Measurements from ENCODE around the gene PSMG3. TPM values are rescaled to one million over a fixed set of nuclear protein-coding genes. Genes with fewer than 3 reads are reported as not detected.
A peak's percentile ranks its signal among the peaks of the same experiment; 100 is the strongest.

The PSMG3 gene
- total RNA-seq, 1 donor from 2014 or later: 56.6 TPM

DNA sequence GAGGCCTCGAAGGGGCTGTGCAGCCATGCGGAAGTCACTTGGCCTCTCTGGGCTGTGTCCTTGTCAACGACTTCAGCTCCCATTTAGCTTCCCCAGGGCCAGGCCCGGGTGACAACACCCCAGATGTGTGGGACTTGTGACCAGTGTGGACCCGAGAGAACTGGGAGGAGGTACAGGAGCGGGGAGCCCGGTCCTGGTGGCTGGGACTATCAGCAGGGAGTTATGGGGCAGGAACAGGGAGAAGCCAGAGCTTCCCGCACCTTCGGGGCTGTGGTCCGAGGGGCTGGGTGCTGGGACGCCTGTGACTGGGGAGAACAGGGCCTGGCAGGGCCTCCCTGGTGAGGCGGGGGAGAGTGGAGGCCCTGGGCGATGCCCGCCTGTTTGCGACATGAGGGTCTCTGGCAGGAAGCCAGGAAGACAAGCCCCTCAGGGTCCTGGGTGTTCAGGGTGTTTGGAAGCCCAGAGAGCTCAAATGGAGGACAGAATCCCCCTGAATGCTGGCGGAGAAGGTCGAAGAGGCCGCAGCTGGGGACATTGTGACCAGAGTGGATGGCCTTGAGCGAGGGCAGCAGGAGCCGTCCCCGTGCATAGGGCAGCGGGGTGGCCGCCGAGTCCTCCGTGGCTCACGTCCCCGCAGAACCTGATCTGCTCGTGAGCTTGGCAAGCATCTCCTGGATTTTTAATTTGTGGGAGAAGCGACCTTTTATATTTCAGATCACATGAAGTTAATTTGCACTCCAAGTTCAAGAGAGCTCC is 30.0 kb upstream of the PSMG3 start:
- no peak for DNase-seq
- Mint-ChIP-seq H3K27me3 (ENCODE audit: unreplicated experiment) (peaks cover 7% of the 10 kb centered on the region), H3K4me3 (ENCODE audit: unreplicated experiment) (no peak overlapping the region), H3K36me3 (ENCODE audit: unreplicated experiment) (peaks cover 4% of the 10 kb centered on the region), H3K4me1 (ENCODE audit: low read depth, unreplicated experiment) (peaks cover 17% of the 10 kb centered on the region), H3K27ac (ENCODE audit: unreplicated experiment) (no peak overlapping the region), H3K9me3 (ENCODE audit: unreplicated experiment) (peaks cover 12% of the 10 kb centered on the region)
- TF ChIP-seq, protein P1, sequence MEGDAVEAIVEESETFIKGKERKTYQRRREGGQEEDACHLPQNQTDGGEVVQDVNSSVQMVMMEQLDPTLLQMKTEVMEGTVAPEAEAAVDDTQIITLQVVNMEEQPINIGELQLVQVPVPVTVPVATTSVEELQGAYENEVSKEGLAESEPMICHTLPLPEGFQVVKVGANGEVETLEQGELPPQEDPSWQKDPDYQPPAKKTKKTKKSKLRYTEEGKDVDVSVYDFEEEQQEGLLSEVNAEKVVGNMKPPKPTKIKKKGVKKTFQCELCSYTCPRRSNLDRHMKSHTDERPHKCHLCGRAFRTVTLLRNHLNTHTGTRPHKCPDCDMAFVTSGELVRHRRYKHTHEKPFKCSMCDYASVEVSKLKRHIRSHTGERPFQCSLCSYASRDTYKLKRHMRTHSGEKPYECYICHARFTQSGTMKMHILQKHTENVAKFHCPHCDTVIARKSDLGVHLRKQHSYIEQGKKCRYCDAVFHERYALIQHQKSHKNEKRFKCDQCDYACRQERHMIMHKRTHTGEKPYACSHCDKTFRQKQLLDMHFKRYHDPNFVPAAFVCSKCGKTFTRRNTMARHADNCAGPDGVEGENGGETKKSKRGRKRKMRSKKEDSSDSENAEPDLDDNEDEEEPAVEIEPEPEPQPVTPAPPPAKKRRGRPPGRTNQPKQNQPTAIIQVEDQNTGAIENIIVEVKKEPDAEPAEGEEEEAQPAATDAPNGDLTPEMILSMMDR (IDR thresholded peaks at IDR 0.05; ENCODE audit: partially characterized antibody, unreplicated experiment): no peak

DNA sequence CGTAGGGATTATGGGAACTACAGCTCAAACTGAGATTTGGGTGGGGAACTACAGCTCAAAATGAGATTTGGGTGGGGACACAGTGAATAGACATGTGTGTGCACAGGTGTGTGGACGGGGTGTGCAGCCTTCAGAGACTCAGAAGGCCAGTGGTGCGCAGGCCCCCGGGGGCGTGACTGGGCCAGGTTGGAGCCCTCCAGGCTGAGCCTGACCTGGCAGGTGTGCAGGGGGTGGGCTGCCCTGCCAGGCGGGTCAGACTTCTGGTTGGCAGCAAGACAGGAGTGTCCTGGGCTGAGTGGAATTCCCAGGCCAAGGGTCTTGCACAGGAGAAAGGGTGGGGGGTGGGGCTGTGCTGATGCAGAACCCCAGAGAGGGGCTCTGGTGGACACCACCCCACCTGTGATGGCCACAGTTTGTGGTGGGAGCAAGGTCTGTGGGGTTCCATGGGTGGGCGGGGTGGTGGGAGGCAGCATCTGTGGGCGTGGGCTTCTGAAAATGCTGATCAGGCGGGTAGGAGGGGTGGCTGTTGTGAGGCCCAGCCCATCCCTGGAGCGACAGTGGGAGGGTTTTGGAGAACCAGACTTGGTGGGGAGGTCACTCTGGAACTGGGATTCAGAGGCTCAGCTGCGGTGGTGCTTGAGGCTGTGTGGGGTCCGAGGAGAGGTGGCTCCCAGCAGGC is 29.3 kb upstream of the PSMG3 start:
- H3K27ac Mint-ChIP-seq (ENCODE audit: unreplicated experiment): no peak overlapping the region
- DNase-seq: no peak
- H3K27me3 Mint-ChIP-seq (ENCODE audit: unreplicated experiment): peaks cover 7% of the 10 kb centered on the region
- no peak overlapping the region for H3K4me3 Mint-ChIP-seq (ENCODE audit: unreplicated experiment)
- H3K4me1 Mint-ChIP-seq (ENCODE audit: low read depth, unreplicated experiment): peaks cover 13% of the 10 kb centered on the region
- TF ChIP-seq, protein P1 (IDR thresholded peaks at IDR 0.05; ENCODE audit: partially characterized antibody, unreplicated experiment): no peak
- peaks cover 12% of the 10 kb centered on the region for H3K9me3 Mint-ChIP-seq (ENCODE audit: unreplicated experiment)
- peaks cover 4% of the 10 kb centered on the region for H3K36me3 Mint-ChIP-seq (ENCODE audit: unreplicated experiment)

DNA sequence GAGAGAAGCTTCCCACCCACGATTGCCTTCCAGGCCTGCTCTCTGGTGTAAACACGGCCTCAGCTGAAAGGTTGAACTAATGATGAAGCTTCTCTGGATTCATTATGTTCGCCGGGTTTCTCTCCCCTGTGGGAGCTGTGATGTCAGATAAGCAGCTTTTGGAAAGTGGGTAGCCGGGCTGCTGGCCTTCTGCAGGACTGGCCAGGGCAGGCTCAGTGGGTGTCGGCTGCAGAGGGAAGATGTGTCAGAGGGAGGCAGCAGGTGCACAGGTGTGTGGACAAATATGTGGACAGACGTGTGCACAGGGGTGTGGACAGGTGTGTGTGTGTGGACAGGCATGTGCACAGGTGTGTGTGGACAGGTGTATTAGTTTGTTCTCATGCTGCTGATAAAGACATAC is 28.5 kb upstream of the PSMG3 start:
- peaks cover 12% of the 10 kb centered on the region for H3K4me1 Mint-ChIP-seq (ENCODE audit: low read depth, unreplicated experiment)
- no peak for DNase-seq
- peak overlapping the region; percentile 59 for H3K27ac Mint-ChIP-seq (ENCODE audit: unreplicated experiment)
- no peak overlapping the region for H3K4me3 Mint-ChIP-seq (ENCODE audit: unreplicated experiment)
- peaks cover 7% of the 10 kb centered on the region for H3K27me3 Mint-ChIP-seq (ENCODE audit: unreplicated experiment)
- peaks cover 12% of the 10 kb centered on the region for H3K9me3 Mint-ChIP-seq (ENCODE audit: unreplicated experiment)
- TF ChIP-seq, protein P1 (IDR thresholded peaks at IDR 0.05; ENCODE audit: partially characterized antibody, unreplicated experiment): no peak
- peaks cover 4% of the 10 kb centered on the region for H3K36me3 Mint-ChIP-seq (ENCODE audit: unreplicated experiment)

DNA sequence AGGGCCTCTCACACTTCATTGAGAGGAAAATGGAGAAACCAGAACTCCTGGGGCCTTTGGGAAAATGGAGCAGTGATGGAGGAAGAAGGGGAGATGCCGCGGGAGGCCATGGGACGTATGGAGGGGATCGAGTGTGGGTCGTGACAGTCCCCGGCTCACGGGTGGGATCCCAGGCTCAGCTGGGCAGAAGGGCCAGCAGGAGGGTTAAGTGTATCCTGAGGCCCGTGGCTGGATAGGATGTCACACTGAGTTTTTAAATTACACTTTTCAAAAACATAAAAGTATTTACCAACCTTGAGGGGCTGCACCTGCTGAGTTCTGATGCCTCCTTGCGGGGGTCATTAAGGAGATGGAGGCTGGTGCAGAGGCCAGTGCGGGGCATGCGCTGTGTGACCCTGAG is 28.0 kb upstream of the PSMG3 start:
- H3K36me3 Mint-ChIP-seq (ENCODE audit: unreplicated experiment): peaks cover 4% of the 10 kb centered on the region
- H3K4me3 Mint-ChIP-seq (ENCODE audit: unreplicated experiment): no peak overlapping the region
- H3K4me1 Mint-ChIP-seq (ENCODE audit: low read depth, unreplicated experiment): peaks cover 13% of the 10 kb centered on the region
- peaks cover 7% of the 10 kb centered on the region for H3K27me3 Mint-ChIP-seq (ENCODE audit: unreplicated experiment)
- TF ChIP-seq, protein P1 (IDR thresholded peaks at IDR 0.05; ENCODE audit: partially characterized antibody, unreplicated experiment): no peak
- H3K27ac Mint-ChIP-seq (ENCODE audit: unreplicated experiment): no peak overlapping the region
- peaks cover 12% of the 10 kb centered on the region for H3K9me3 Mint-ChIP-seq (ENCODE audit: unreplicated experiment)
- DNase-seq: no peak
